ENCODE results near the gene ZNF780A. TPM values are rescaled to one million over a fixed set of nuclear protein-coding genes. Genes with fewer than 3 reads are reported as not detected.

ZNF780A gene
- total RNA-seq, 2 donors from 2014 or later = 6.4 to 9.5 TPM

DNA sequence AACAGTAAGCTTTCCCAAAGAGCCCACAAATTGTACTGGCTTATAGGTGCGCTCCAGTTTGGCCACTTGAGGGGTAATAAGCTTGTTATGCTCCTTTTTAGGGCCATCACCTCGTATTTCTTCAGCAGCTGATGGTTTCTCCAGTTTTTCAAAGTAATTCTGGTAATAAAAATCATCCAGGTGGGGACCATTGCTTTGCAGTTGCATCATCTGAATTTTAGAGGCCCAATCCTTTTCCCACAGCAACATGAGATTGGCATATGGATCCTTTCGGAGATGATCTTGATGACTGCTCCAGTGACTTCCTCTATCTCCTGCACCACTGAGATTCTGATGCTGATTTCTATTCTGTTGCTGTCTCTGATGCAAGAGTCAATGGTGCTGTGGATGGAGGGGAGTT lies 66.8 kb downstream of the ZNF780A start:
- no peaks in the 10 kb centered on the region for H3K4me1 Mint-ChIP-seq
- no peaks in the 10 kb centered on the region for H3K27me3 Mint-ChIP-seq
- H3K4me3 Mint-ChIP-seq = no peak overlapping the region
- H3K27ac Mint-ChIP-seq = no peak overlapping the region
- H3K9me3 ChIP-seq (ENCODE audit: control insufficient read depth, low read length, poor library complexity, severe bottlenecking) = peaks cover 39% of the 10 kb centered on the region
- DNase-seq (no peak), ATAC-seq (no peak)
- no peaks in the 10 kb centered on the region for H3K36me3 Mint-ChIP-seq (ENCODE audit: low read depth)

Other genes with a start within 250 kb of the ZNF780A start
- 100 to 1,000 TPM; 255 to 264 TPM for gene FBL, start 244.6 kb downstream of the ZNF780A start, total RNA-seq
- 10 to 100 TPM in 1 of 2 donors, 1 to 10 TPM in 1; 9.1 to 10.1 TPM for gene FCGBP, start 156.3 kb downstream of the ZNF780A start, total RNA-seq
- gene PSMC4, start 119.8 kb downstream of the ZNF780A start, total RNA-seq = 10 to 100 TPM; 82.2 to 87.5 TPM
- 1 to 10 TPM; 2.5 to 2.7 TPM for gene ZNF546, start 93.9 kb downstream of the ZNF780A start, total RNA-seq
- 10 to 100 TPM; 15.1 to 16.8 TPM for gene ZNF780B, start 34.7 kb downstream of the ZNF780A start, total RNA-seq
- 10 to 100 TPM; 20.7 to 28.5 TPM for gene MAP3K10, start 100.5 kb upstream of the ZNF780A start, total RNA-seq
- not detected for gene TTC9B, start 127.4 kb upstream of the ZNF780A start, total RNA-seq
- gene CCNP, start 135.7 kb upstream of the ZNF780A start, total RNA-seq = 1 to 10 TPM in 1 of 2 donors, under 1 TPM in 1; 0.77 to 1.5 TPM
- gene AKT2, start 194.4 kb upstream of the ZNF780A start, total RNA-seq = 100 to 1,000 TPM; 168 to 187 TPM